Left renal pelvis (tissue), 4 donors: Measurements from ENCODE around the gene NINJ2. TPM values are rescaled to one million over a fixed set of nuclear protein-coding genes. Genes with fewer than 3 reads are reported as not detected.

Experiments
- DNase-seq, 4 donors: peaks; one replicate each; pipeline ENCODE4 v3.0.0-alpha.2; 2013; ENCODE audit warnings: low read depth in 4 of 4, low spot score in 3 of 4
- polyA plus RNA-seq, 4 donors: library from polyadenylated mRNA; unstranded; fragments of 120-200 nt; gene quantifications; one replicate each; pipeline ENCODE4 v1.2.1, GENCODE V29; 2013; ENCODE audit not compliant: insufficient read length in 4 of 4

Gene NINJ2
- polyA plus RNA-seq, 4 donors = 1.2 to 4.6 (median 1.9) TPM

- no peak for DNase-seq
Measured at GRCh38 chr12:617304-617915, 45.8 kb downstream of the NINJ2 start.

GRCh38 chr12:615620-616019 is 47.6 kb downstream of the NINJ2 start:
- DNase-seq = no peak

- DNase-seq = no peak
Measured at GRCh38 chr12:614411-614970, 48.8 kb downstream of the NINJ2 start.

GRCh38 chr12:613996-614395 is 49.2 kb downstream of the NINJ2 start:
- DNase-seq = no peak

- no peak for DNase-seq
Measured at GRCh38 chr12:612886-613285, 50.4 kb downstream of the NINJ2 start.

GRCh38 chr12:612293-612692 is 51.0 kb downstream of the NINJ2 start:
- DNase-seq = no peak

- no peak for DNase-seq
Measured at GRCh38 chr12:611721-612120, 51.5 kb downstream of the NINJ2 start.

GRCh38 chr12:608921-609320 is 54.3 kb downstream of the NINJ2 start:
- no peak for DNase-seq

- DNase-seq = no peak
Measured at GRCh38 chr12:608413-608812, 54.8 kb downstream of the NINJ2 start.

- no peak for DNase-seq
Measured at GRCh38 chr12:607541-608001, 55.7 kb downstream of the NINJ2 start.

- no peak for DNase-seq
Measured at GRCh38 chr12:604956-605355, 58.3 kb downstream of the NINJ2 start.

GRCh38 chr12:602700-603068 is 60.6 kb downstream of the NINJ2 start:
- no peak for DNase-seq

- DNase-seq = no peak
Measured at GRCh38 chr12:601976-602699, 61.1 kb downstream of the NINJ2 start.

GRCh38 chr12:599756-600155 is 63.5 kb downstream of the NINJ2 start:
- DNase-seq = no peak

- no peak for DNase-seq
Measured at GRCh38 chr12:597926-598568, 65.2 kb downstream of the NINJ2 start.

- no peak for DNase-seq
Measured at GRCh38 chr12:593396-594270, 69.6 kb downstream of the NINJ2 start.

- DNase-seq = no peak
Measured at GRCh38 chr12:592024-592505, 71.2 kb downstream of the NINJ2 start.

GRCh38 chr12:591167-592023 is 71.8 kb downstream of the NINJ2 start:
- no peak for DNase-seq

- no peak for DNase-seq
Measured at GRCh38 chr12:590206-590750, 73.0 kb downstream of the NINJ2 start.
